ENCODE results near the gene SMTN. TPM values are rescaled to one million over a fixed set of nuclear protein-coding genes. Genes with fewer than 3 reads are reported as not detected.

Gene SMTN
- total and polyA plus RNA-seq, 9 of the 15 experiments (the other 6 are each of a cell fraction or from before 2014, with no cell fraction given): 2.5 to 41.1 (median 16.1) TPM

- H3K79me2 ChIP-seq (ENCODE audit: control insufficient read depth, insufficient read depth, low read length): no peaks in the 10 kb centered on the region
- H3K9me3 ChIP-seq (replicated peaks; ENCODE audit: control insufficient read depth, insufficient read depth, low read depth, low read length): no peaks in the 10 kb centered on the region
- TF ChIP-seq RNF219 (CRISPR knock-in tag; IDR thresholded peaks at IDR 0.05): no peak
- no peaks in the 10 kb centered on the region for H3K9me1 ChIP-seq (ENCODE audit: control insufficient read depth, insufficient read depth, low read length)
- ChIA-PET POLR2A (interaction anchor here (1.3 to 4.4 kb wide), 2 partner anchors 13 to 21 kb away, joined by 4 to 18 read pairs; no protein-coding TSS in a partner anchor), CTCF (ENCODE audit: low intra/inter-chr PET ratio) (no interaction called here)
- DNase-seq (ENCODE audit: extremely low read depth in 1 of 4, low spot score in 3 of 4) (no peak), FAIRE-seq (no peak), ATAC-seq (no peak)
- no peak overlapping the region for H2AFZ ChIP-seq (ENCODE audit: low read depth, low read length)
- H4K20me1 ChIP-seq (replicated peaks; ENCODE audit: control insufficient read depth, insufficient read depth, low read length): no peaks in the 10 kb centered on the region
- H3K4me1 ChIP-seq (replicated peaks in 1 of 2; ENCODE audit: control insufficient read depth in 2 of 2, insufficient read depth in 2 of 2, low read length in 2 of 2): peaks cover 8 to 17% of the 10 kb centered on the region in 2 experiments; a peak in 4 of 5 replicates
- H3K4me2 ChIP-seq (ENCODE audit: insufficient read depth, low read length): no peak overlapping the region
- in situ Hi-C loops (cut with MboI): no loop called here
- H3K9ac ChIP-seq (ENCODE audit: insufficient read depth in 1 of 2, low read depth in 2 of 2, low read length in 2 of 2): no peak overlapping the region
- intact Hi-C loops (cut with micrococcal nuclease): no loop called here
- H3K27me3 ChIP-seq (ENCODE audit: control insufficient read depth in 2 of 2, insufficient read depth in 2 of 2, low read length in 2 of 2): no peaks in the 10 kb centered on the region
- WGBS (ENCODE audit: insufficient coverage, low coverage, missing lambda C conversion rate): 63% methylated on average over 5 of the region's 11 CpGs
- BruUV-seq (replicated peaks): no TSS peak
- no peak overlapping the region for H3K27ac ChIP-seq (ENCODE audit: extremely low read depth, low read depth, low read length)
- no peak overlapping the region for H3K4me3 ChIP-seq
- peaks cover 3% of the 10 kb centered on the region; the same call in 1 of the 3 replicates for H3K36me3 ChIP-seq (ENCODE audit: control insufficient read depth, insufficient read depth, low read length)
These were observed 24.3 kb downstream of the SMTN start for GRCh38 chr22:31105282-31105929.

Data from K562 (cell line).